OCI-LY7 (cell line): Measurements from ENCODE around the gene RHOJ. TPM values are rescaled to one million over a fixed set of nuclear protein-coding genes. Genes with fewer than 3 reads are reported as not detected.
A peak's percentile ranks its signal among the peaks of the same experiment; 100 is the strongest.

ENCODE experiments used
- BruUV-seq: library from RNA; stranded (reverse); fragments of 400-500 nt; replicated peaks from 2 replicates; lab custom pipeline; 2021; lab: Mats Ljungman, UMichigan
- CTCF ChIA-PET: fragments of 300-600 bp; sonication (Branson Sonifier 250); formaldehyde crosslinking; loops from one replicate; lab custom pipeline; 2022; ENCODE audit warnings: antibody characterized with exemption; ENCODE audit not compliant: unreplicated experiment; lab: Charles Lee
- POLR2A ChIA-PET: fragments of 300-600 bp; sonication (Branson Sonifier 250); formaldehyde crosslinking; loops from one replicate; lab custom pipeline; 2022; ENCODE audit warnings: antibody characterized with exemption; lab: Charles Lee
- DNase-seq: peaks from one replicate; pipeline ENCODE4 v3.0.0-alpha.2; 2015; ENCODE audit warnings: low spot score
- H2AFZ ChIP-seq: fragments of 200-600 bp; sonication (generic), shearing (Covaris generic); 2 replicates; pipeline ENCODE4 v1.6.1; 2014; ENCODE audit warnings: mild to moderate bottlenecking, antibody characterized with exemption, low read length, moderate library complexity
- H3K27ac ChIP-seq: fragments of 200-600 bp; sonication (generic); 2 replicates; pipeline ENCODE4 v1.5.1; 2014; ENCODE audit warnings: mixed run types, low read depth, mild to moderate bottlenecking, moderate library complexity, low read length, inconsistent platforms; ENCODE audit not compliant: poor library complexity, severe bottlenecking
- H3K36me3 ChIP-seq: fragments of 200-600 bp; sonication (generic); 2 replicates; pipeline ENCODE4 v1.6.1; 2014; ENCODE audit warnings: mild to moderate bottlenecking, antibody characterized with exemption, low read length, moderate library complexity, mixed read lengths; ENCODE audit not compliant: insufficient read depth
- H3K4me1 ChIP-seq: fragments of 200-600 bp; sonication (generic); 2 replicates; pipeline ENCODE4 v1.5.1; 2014; ENCODE audit warnings: mild to moderate bottlenecking, low read length; ENCODE audit not compliant: insufficient read depth, poor library complexity, severe bottlenecking
- H3K4me2 ChIP-seq: fragments of 200-600 bp; sonication (generic); 2 replicates; pipeline ENCODE4 v1.6.1; 2014; ENCODE audit warnings: mild to moderate bottlenecking, low read length
- H3K4me3 ChIP-seq: fragments of 200-600 bp; sonication (generic); 2 replicates; pipeline ENCODE4 v1.5.1; 2014; ENCODE audit warnings: mild to moderate bottlenecking, low read depth, low read length; ENCODE audit not compliant: poor library complexity, severe bottlenecking
- H3K79me2 ChIP-seq: fragments of 200-600 bp; sonication (generic); 2 replicates; pipeline ENCODE4 v1.6.1; 2016; ENCODE audit warnings: low read depth, mild to moderate bottlenecking, low read length, moderate library complexity, mixed read lengths; ENCODE audit not compliant: insufficient read depth
- H3K9me2 ChIP-seq: fragments of 200-600 bp; sonication (generic); 2 replicates; pipeline ENCODE4 v1.6.1; 2016; ENCODE audit warnings: mild to moderate bottlenecking, low read length, mixed read lengths; ENCODE audit not compliant: insufficient read depth
- H3K9me3 ChIP-seq: fragments of 200-600 bp; sonication (generic); 2 replicates; pipeline ENCODE4 v1.6.1; 2014; ENCODE audit warnings: mild to moderate bottlenecking, mixed run types, low read length, mixed read lengths
- H4K20me1 ChIP-seq: fragments of 200-600 bp; sonication (generic); 2 replicates; pipeline ENCODE4 v1.6.1; 2014; ENCODE audit warnings: mild to moderate bottlenecking, antibody characterized with exemption, low read length, moderate library complexity, mixed read lengths; ENCODE audit not compliant: insufficient read depth
- CTCF ChIP-seq: fragments of 200-600 bp; sonication (generic); conservative IDR thresholded peaks from 2 replicates; pipeline ENCODE4 v1.5.1; 2014; ENCODE audit warnings: mild to moderate bottlenecking, antibody characterized with exemption, low read length, moderate library complexity, mixed read lengths
- EZH2phosphoT487 ChIP-seq: fragments of 200-600 bp; sonication (generic); IDR thresholded peaks from 2 replicates; pipeline ENCODE4 v1.6.1; 2018; ENCODE audit warnings: low read depth, borderline replicate concordance, mild to moderate bottlenecking, mixed run types, antibody characterized with exemption, low read length, moderate library complexity, mixed read lengths
- intact Hi-C: fragments of 100-400 bp; cut with micrococcal nuclease; formaldehyde crosslinking; loops from one replicate; pipeline ENCODE4 v1.10.0; 2022; ENCODE audit not compliant: unreplicated experiment
- total RNA-seq, 2 experiments: library from RNA; depleted of rRNA in 1 of 2; stranded (reverse); fragments of >200 nt in 1 of 2; shearing (Covaris generic) in 1 of 2; gene quantifications; 2 replicates each; pipeline ENCODE4 v1.2.3, GENCODE V29; 2014 to 2022

Gene RHOJ
- total RNA-seq, 2 experiments from 2014 or later: not detected

GRCh38 chr14:63308723-63309317, 104.6 kb downstream of the RHOJ start:
- peak; percentile 83 for TF ChIP-seq CTCF
- TF ChIP-seq EZH2phosphoT487: no peak
- ChIA-PET POLR2A (interaction anchor here (0.6 kb wide), 1 partner anchor 372 kb away, joined by 4 read pairs; no protein-coding TSS in a partner anchor), CTCF (no interaction called here)
- intact Hi-C loops: no loop called here
- no peak overlapping the region for H3K4me2 ChIP-seq
- no peaks in the 10 kb centered on the region for H3K79me2 ChIP-seq
- no peaks in the 10 kb centered on the region for H4K20me1 ChIP-seq
- peak; percentile 46 for DNase-seq
- H3K4me3 ChIP-seq: no peak overlapping the region
- no peaks in the 10 kb centered on the region for H3K9me3 ChIP-seq
- no peak overlapping the region for H3K27ac ChIP-seq
- no peak overlapping the region for H2AFZ ChIP-seq
- BruUV-seq: no TSS peak
- H3K4me1 ChIP-seq: no peaks in the 10 kb centered on the region
- H3K9me2 ChIP-seq: no peaks in the 10 kb centered on the region
- H3K36me3 ChIP-seq: no peaks in the 10 kb centered on the region

- no peak within 1 kb of the TSS for H3K4me3 ChIP-seq
- intact Hi-C loops: no loop called here
- no peaks in the 10 kb centered on the region for H3K36me3 ChIP-seq
- no peaks in the 10 kb centered on the region for H3K4me1 ChIP-seq
- no peaks in the 10 kb centered on the region for H3K79me2 ChIP-seq
- H2AFZ ChIP-seq: no peak within 1 kb of the TSS
- TF ChIP-seq CTCF (no peak), EZH2phosphoT487 (no peak)
- no peak for DNase-seq
- BruUV-seq: no TSS peak
- H4K20me1 ChIP-seq: no peaks in the 10 kb centered on the region
- POLR2A ChIA-PET: no interaction called here
- no peak within 1 kb of the TSS for H3K27ac ChIP-seq
- CTCF ChIA-PET: no interaction called here
- H3K4me2 ChIP-seq: no peak within 1 kb of the TSS
- no peaks in the 10 kb centered on the region for H3K9me3 ChIP-seq
- no peaks in the 10 kb centered on the region for H3K9me2 ChIP-seq
Observed at GRCh38 chr14:63318835-63319234, 114.6 kb downstream of the RHOJ start, which contains the start of gene GPHB5. Gene GPHB5, minus strand, starts transcription at chr14:63318935. Its CDS starts 1,086 bp downstream, at chr14:63317849.

GRCh38 chr14:63322472-63322871, 118.2 kb downstream of the RHOJ start:
- Histone ChIP-seq H3K79me2 (no peaks in the 10 kb centered on the region), H3K4me2 (no peak overlapping the region), H3K36me3 (no peaks in the 10 kb centered on the region), H4K20me1 (no peaks in the 10 kb centered on the region), H3K4me3 (no peak overlapping the region), H3K9me3 (no peaks in the 10 kb centered on the region), H3K9me2 (no peaks in the 10 kb centered on the region), H3K27ac (no peak overlapping the region), H3K4me1 (no peaks in the 10 kb centered on the region), H2AFZ (no peak overlapping the region)
- ChIA-PET CTCF (no interaction called here), POLR2A (no interaction called here)
- BruUV-seq: no TSS peak
- intact Hi-C loops: no loop called here
- TF ChIP-seq CTCF: no peak
- TF ChIP-seq EZH2phosphoT487: no peak
- no peak for DNase-seq
